Panc1 (cell line): ENCODE measurements around the gene NAP1L5.

Experiments used
- POLR2AphosphoS5 ChIP-seq: IDR thresholded peaks from 2 replicates; pipeline ENCODE4 v1.6.1; 2012; ENCODE audit warnings: mild to moderate bottlenecking, low read depth, low read length, moderate library complexity
- SIN3A ChIP-seq: IDR thresholded peaks from 2 replicates; pipeline ENCODE4 v1.6.1; 2012; ENCODE audit warnings: low read depth, mild to moderate bottlenecking, low read length, moderate library complexity, borderline replicate concordance; ENCODE audit not compliant: insufficient read depth
- TCF7L2 ChIP-seq: IDR thresholded peaks from 2 replicates; pipeline ENCODE4 v1.6.1; 2011; ENCODE audit warnings: mild to moderate bottlenecking, low read depth, low read length, inconsistent platforms
- TF ChIP-seq, protein P1 (sequence below): fragments of 450-650 bp; IDR thresholded peaks from 2 replicates; pipeline ENCODE4 v1.5.1; 2017; ENCODE audit warnings: mild to moderate bottlenecking
- TF ChIP-seq, protein P2 (sequence below), 2 experiments: IDR thresholded peaks; 2 replicates each; pipeline ENCODE4 v1.6.1; 2011 to 2012; ENCODE audit warnings: low read depth in 2 of 2, control low read depth in 1 of 2, low read length in 1 of 2, mild to moderate bottlenecking in 1 of 2, moderate library complexity in 1 of 2; ENCODE audit not compliant: insufficient read depth in 1 of 2

DNA sequence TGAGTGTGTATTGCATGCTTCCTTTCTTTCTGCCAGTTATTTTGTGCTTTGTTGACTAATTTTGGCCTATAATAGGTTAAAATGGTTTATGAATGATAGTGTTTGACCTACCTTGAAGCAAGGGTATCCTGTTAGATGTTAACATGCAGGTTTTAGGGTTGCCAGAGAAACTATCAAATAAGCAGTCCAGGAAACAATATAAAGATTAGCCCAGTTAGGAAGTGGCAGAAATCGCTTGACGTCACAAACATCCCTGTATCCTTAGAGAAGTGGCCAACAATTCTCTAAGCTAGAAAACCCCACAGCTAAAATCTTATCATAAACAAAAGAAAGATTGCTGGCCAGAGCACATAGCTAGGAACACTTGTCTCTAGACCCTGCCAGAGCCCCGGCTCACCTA lies 3.8 kb downstream of the NAP1L5 start:
- TF ChIP-seq, protein P1, sequence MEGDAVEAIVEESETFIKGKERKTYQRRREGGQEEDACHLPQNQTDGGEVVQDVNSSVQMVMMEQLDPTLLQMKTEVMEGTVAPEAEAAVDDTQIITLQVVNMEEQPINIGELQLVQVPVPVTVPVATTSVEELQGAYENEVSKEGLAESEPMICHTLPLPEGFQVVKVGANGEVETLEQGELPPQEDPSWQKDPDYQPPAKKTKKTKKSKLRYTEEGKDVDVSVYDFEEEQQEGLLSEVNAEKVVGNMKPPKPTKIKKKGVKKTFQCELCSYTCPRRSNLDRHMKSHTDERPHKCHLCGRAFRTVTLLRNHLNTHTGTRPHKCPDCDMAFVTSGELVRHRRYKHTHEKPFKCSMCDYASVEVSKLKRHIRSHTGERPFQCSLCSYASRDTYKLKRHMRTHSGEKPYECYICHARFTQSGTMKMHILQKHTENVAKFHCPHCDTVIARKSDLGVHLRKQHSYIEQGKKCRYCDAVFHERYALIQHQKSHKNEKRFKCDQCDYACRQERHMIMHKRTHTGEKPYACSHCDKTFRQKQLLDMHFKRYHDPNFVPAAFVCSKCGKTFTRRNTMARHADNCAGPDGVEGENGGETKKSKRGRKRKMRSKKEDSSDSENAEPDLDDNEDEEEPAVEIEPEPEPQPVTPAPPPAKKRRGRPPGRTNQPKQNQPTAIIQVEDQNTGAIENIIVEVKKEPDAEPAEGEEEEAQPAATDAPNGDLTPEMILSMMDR: no peak
- TF ChIP-seq, protein P2, sequence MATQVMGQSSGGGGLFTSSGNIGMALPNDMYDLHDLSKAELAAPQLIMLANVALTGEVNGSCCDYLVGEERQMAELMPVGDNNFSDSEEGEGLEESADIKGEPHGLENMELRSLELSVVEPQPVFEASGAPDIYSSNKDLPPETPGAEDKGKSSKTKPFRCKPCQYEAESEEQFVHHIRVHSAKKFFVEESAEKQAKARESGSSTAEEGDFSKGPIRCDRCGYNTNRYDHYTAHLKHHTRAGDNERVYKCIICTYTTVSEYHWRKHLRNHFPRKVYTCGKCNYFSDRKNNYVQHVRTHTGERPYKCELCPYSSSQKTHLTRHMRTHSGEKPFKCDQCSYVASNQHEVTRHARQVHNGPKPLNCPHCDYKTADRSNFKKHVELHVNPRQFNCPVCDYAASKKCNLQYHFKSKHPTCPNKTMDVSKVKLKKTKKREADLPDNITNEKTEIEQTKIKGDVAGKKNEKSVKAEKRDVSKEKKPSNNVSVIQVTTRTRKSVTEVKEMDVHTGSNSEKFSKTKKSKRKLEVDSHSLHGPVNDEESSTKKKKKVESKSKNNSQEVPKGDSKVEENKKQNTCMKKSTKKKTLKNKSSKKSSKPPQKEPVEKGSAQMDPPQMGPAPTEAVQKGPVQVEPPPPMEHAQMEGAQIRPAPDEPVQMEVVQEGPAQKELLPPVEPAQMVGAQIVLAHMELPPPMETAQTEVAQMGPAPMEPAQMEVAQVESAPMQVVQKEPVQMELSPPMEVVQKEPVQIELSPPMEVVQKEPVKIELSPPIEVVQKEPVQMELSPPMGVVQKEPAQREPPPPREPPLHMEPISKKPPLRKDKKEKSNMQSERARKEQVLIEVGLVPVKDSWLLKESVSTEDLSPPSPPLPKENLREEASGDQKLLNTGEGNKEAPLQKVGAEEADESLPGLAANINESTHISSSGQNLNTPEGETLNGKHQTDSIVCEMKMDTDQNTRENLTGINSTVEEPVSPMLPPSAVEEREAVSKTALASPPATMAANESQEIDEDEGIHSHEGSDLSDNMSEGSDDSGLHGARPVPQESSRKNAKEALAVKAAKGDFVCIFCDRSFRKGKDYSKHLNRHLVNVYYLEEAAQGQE (IDR thresholded peaks at IDR 0.05; ENCODE audit: insufficient read depth in 1 of 2, low read depth in 2 of 2, low read length in 1 of 2): no peak
- no peak for TF ChIP-seq POLR2AphosphoS5
- TF ChIP-seq TCF7L2: no peak
- no peak for TF ChIP-seq SIN3A
